OCI-LY7 (cell line): Measurements from ENCODE around the gene SLC22A12. TPM values are rescaled to one million over a fixed set of nuclear protein-coding genes. Genes with fewer than 3 reads are reported as not detected.

Experiments used
- BruUV-seq: library from RNA; stranded (reverse); fragments of 400-500 nt; replicated peaks from 2 replicates; lab custom pipeline; 2021; lab: Mats Ljungman, UMichigan
- CTCF ChIA-PET: fragments of 300-600 bp; sonication (Branson Sonifier 250); formaldehyde crosslinking; loops from one replicate; lab custom pipeline; 2022; ENCODE audit warnings: antibody characterized with exemption; ENCODE audit not compliant: unreplicated experiment; lab: Charles Lee
- POLR2A ChIA-PET: fragments of 300-600 bp; sonication (Branson Sonifier 250); formaldehyde crosslinking; loops from one replicate; lab custom pipeline; 2022; ENCODE audit warnings: antibody characterized with exemption; lab: Charles Lee
- DNase-seq: peaks from one replicate; pipeline ENCODE4 v3.0.0-alpha.2; 2015; ENCODE audit warnings: low spot score
- H2AFZ ChIP-seq: fragments of 200-600 bp; sonication (generic), shearing (Covaris generic); 2 replicates; pipeline ENCODE4 v1.6.1; 2014; ENCODE audit warnings: mild to moderate bottlenecking, antibody characterized with exemption, low read length, moderate library complexity
- H3K27ac ChIP-seq: fragments of 200-600 bp; sonication (generic); 2 replicates; pipeline ENCODE4 v1.5.1; 2014; ENCODE audit warnings: mixed run types, low read depth, mild to moderate bottlenecking, moderate library complexity, low read length, inconsistent platforms; ENCODE audit not compliant: poor library complexity, severe bottlenecking
- H3K36me3 ChIP-seq: fragments of 200-600 bp; sonication (generic); 2 replicates; pipeline ENCODE4 v1.6.1; 2014; ENCODE audit warnings: mild to moderate bottlenecking, antibody characterized with exemption, low read length, moderate library complexity, mixed read lengths; ENCODE audit not compliant: insufficient read depth
- H3K4me1 ChIP-seq: fragments of 200-600 bp; sonication (generic); 2 replicates; pipeline ENCODE4 v1.5.1; 2014; ENCODE audit warnings: mild to moderate bottlenecking, low read length; ENCODE audit not compliant: insufficient read depth, poor library complexity, severe bottlenecking
- H3K4me2 ChIP-seq: fragments of 200-600 bp; sonication (generic); 2 replicates; pipeline ENCODE4 v1.6.1; 2014; ENCODE audit warnings: mild to moderate bottlenecking, low read length
- H3K4me3 ChIP-seq: fragments of 200-600 bp; sonication (generic); 2 replicates; pipeline ENCODE4 v1.5.1; 2014; ENCODE audit warnings: mild to moderate bottlenecking, low read depth, low read length; ENCODE audit not compliant: poor library complexity, severe bottlenecking
- H3K79me2 ChIP-seq: fragments of 200-600 bp; sonication (generic); 2 replicates; pipeline ENCODE4 v1.6.1; 2016; ENCODE audit warnings: low read depth, mild to moderate bottlenecking, low read length, moderate library complexity, mixed read lengths; ENCODE audit not compliant: insufficient read depth
- H3K9me2 ChIP-seq: fragments of 200-600 bp; sonication (generic); 2 replicates; pipeline ENCODE4 v1.6.1; 2016; ENCODE audit warnings: mild to moderate bottlenecking, low read length, mixed read lengths; ENCODE audit not compliant: insufficient read depth
- H3K9me3 ChIP-seq: fragments of 200-600 bp; sonication (generic); 2 replicates; pipeline ENCODE4 v1.6.1; 2014; ENCODE audit warnings: mild to moderate bottlenecking, mixed run types, low read length, mixed read lengths
- H4K20me1 ChIP-seq: fragments of 200-600 bp; sonication (generic); 2 replicates; pipeline ENCODE4 v1.6.1; 2014; ENCODE audit warnings: mild to moderate bottlenecking, antibody characterized with exemption, low read length, moderate library complexity, mixed read lengths; ENCODE audit not compliant: insufficient read depth
- EZH2phosphoT487 ChIP-seq: fragments of 200-600 bp; sonication (generic); IDR thresholded peaks from 2 replicates; pipeline ENCODE4 v1.6.1; 2018; ENCODE audit warnings: low read depth, borderline replicate concordance, mild to moderate bottlenecking, mixed run types, antibody characterized with exemption, low read length, moderate library complexity, mixed read lengths
- intact Hi-C: fragments of 100-400 bp; cut with micrococcal nuclease; formaldehyde crosslinking; loops from one replicate; pipeline ENCODE4 v1.10.0; 2022; ENCODE audit not compliant: unreplicated experiment
- total RNA-seq, 2 experiments: library from RNA; depleted of rRNA in 1 of 2; stranded (reverse); fragments of >200 nt in 1 of 2; shearing (Covaris generic) in 1 of 2; gene quantifications; 2 replicates each; pipeline ENCODE4 v1.2.3, GENCODE V29; 2014 to 2022
- TF ChIP-seq, protein P1 (sequence below): fragments of 200-600 bp; sonication (generic); conservative IDR thresholded peaks from 2 replicates; pipeline ENCODE4 v1.5.1; 2014; ENCODE audit warnings: mild to moderate bottlenecking, antibody characterized with exemption, low read length, moderate library complexity, mixed read lengths

SLC22A12 gene
- total RNA-seq, 2 experiments from 2014 or later = not detected

GRCh38 chr11:64558065-64558745, 32.8 kb upstream of the SLC22A12 start:
- Histone ChIP-seq H3K36me3 (no peaks in the 10 kb centered on the region), H3K4me1 (peaks cover 19% of the 10 kb centered on the region), H3K4me2 (no peak overlapping the region), H4K20me1 (no peaks in the 10 kb centered on the region), H3K79me2 (no peaks in the 10 kb centered on the region), H3K4me3 (no peak overlapping the region), H3K9me2 (no peaks in the 10 kb centered on the region), H3K27ac (no peak overlapping the region), H2AFZ (no peak overlapping the region), H3K9me3 (no peaks in the 10 kb centered on the region)
- BruUV-seq = no TSS peak
- ChIA-PET CTCF (no interaction called here), POLR2A (interaction anchor here (0.7 kb wide), 2 partner anchors 13 to 800 kb away, joined by 3 read pairs; no protein-coding TSS in a partner anchor)
- intact Hi-C loops = no loop called here
- TF ChIP-seq, protein P1, sequence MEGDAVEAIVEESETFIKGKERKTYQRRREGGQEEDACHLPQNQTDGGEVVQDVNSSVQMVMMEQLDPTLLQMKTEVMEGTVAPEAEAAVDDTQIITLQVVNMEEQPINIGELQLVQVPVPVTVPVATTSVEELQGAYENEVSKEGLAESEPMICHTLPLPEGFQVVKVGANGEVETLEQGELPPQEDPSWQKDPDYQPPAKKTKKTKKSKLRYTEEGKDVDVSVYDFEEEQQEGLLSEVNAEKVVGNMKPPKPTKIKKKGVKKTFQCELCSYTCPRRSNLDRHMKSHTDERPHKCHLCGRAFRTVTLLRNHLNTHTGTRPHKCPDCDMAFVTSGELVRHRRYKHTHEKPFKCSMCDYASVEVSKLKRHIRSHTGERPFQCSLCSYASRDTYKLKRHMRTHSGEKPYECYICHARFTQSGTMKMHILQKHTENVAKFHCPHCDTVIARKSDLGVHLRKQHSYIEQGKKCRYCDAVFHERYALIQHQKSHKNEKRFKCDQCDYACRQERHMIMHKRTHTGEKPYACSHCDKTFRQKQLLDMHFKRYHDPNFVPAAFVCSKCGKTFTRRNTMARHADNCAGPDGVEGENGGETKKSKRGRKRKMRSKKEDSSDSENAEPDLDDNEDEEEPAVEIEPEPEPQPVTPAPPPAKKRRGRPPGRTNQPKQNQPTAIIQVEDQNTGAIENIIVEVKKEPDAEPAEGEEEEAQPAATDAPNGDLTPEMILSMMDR = no peak
- TF ChIP-seq EZH2phosphoT487 = no peak
- DNase-seq = no peak

DNA sequence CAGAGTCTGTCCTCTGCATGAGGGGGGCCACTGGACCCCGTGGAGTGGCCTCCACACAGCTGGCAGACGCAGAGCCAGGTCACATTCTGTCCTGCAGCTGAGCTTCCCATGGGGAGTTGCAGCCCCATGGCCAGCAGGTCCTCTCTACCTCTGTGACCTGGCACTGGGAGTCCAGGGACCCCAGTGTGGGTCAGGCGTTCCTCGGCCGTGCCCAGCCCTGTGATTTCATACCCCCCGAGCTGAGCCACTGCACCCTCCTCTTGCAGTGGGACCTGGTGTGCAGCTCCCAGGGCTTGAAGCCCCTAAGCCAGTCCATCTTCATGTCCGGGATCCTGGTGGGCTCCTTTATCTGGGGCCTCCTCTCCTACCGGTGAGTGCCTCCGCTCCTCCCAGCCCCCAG, 32.2 kb upstream of the SLC22A12 start:
- intact Hi-C loops = no loop called here
- ChIA-PET POLR2A (no interaction called here), CTCF (no interaction called here)
- no peak for DNase-seq
- Histone ChIP-seq H3K4me2 (no peak overlapping the region), H4K20me1 (no peaks in the 10 kb centered on the region), H3K27ac (no peak overlapping the region), H3K36me3 (no peaks in the 10 kb centered on the region), H3K9me2 (no peaks in the 10 kb centered on the region), H3K9me3 (no peaks in the 10 kb centered on the region), H3K4me1 (peaks cover 18% of the 10 kb centered on the region), H2AFZ (no peak overlapping the region), H3K4me3 (no peak overlapping the region), H3K79me2 (no peaks in the 10 kb centered on the region)
- TF ChIP-seq, protein P1 = no peak
- no peak for TF ChIP-seq EZH2phosphoT487
- no TSS peak for BruUV-seq

- no peak overlapping the region for H2AFZ ChIP-seq
- H3K79me2 ChIP-seq = no peaks in the 10 kb centered on the region
- ChIA-PET POLR2A (no interaction called here), CTCF (no interaction called here)
- intact Hi-C loops = no loop called here
- H3K9me2 ChIP-seq = no peaks in the 10 kb centered on the region
- H3K27ac ChIP-seq = no peak overlapping the region
- BruUV-seq = no TSS peak
- H3K4me2 ChIP-seq = no peak overlapping the region
- no peaks in the 10 kb centered on the region for H4K20me1 ChIP-seq
- peaks cover 11% of the 10 kb centered on the region for H3K4me1 ChIP-seq
- H3K36me3 ChIP-seq = no peaks in the 10 kb centered on the region
- TF ChIP-seq, protein P1 = no peak
- TF ChIP-seq EZH2phosphoT487 = no peak
- H3K4me3 ChIP-seq = no peak overlapping the region
- H3K9me3 ChIP-seq = no peaks in the 10 kb centered on the region
- no peak for DNase-seq
Observed at GRCh38 chr11:64559351-64560138, 31.5 kb upstream of the SLC22A12 start.
